NCI-H1436 treated with DMSO at 0.1 percent for 48 hours (cell line): ENCODE results near the gene HIP1R.
"Not testable (repeated sequence)": the region's sequence is repeated elsewhere in the genome, so short reads cannot be mapped to it uniquely, and the experiment has no call there.

ENCODE experiments used
- DNase-seq: peaks from one replicate; lab custom pipeline; 2025; lab: John Stamatoyannopoulos, UW

HIP1R gene

DNA sequence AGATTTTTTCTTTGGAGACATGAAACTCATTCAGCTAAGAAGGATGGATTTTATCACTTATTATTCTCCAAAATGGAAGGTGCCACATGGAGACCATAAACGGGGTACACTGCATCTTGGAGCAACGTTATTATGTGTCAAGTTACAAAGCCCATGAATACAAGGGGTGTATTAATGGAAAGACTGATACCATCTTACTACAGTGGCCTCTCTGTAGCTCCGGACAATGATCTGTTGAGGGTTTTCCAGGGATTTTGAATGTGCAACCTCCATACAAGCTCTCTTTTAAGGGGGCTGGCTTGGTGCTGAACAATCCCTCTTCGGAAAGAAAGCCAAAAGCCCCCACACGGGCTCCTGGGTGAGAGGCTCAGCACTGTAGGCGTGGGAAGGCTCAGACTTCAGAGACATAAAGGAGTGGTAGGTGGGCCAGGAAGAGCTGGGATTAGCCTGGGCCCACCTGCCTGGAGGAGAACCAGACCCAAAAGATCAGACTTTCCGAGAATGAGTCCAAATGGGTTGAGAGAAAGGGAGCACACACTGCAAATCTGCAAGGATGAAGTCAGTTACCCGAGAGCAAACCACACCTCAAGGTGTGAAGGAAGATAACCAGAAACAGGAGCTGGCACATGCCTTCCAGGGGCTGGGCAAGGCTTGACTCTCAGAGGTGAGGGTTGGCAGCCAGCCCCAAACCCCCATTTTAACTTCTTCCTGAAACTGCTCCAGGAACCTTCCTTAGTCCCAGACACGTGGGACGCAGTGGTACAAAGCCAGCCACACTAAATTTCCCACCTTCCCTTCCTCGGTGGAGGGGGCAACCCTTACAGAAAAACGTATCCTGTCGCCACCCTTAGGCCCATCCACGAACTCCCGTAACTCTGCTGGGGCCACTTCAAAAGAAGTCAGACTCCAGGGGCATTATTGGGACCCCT is 59.2 kb downstream of the HIP1R start:
- no peak for DNase-seq

GRCh38 chr12:122895320-122895703 is 60.1 kb downstream of the HIP1R start:
- DNase-seq, result no peak

DNA sequence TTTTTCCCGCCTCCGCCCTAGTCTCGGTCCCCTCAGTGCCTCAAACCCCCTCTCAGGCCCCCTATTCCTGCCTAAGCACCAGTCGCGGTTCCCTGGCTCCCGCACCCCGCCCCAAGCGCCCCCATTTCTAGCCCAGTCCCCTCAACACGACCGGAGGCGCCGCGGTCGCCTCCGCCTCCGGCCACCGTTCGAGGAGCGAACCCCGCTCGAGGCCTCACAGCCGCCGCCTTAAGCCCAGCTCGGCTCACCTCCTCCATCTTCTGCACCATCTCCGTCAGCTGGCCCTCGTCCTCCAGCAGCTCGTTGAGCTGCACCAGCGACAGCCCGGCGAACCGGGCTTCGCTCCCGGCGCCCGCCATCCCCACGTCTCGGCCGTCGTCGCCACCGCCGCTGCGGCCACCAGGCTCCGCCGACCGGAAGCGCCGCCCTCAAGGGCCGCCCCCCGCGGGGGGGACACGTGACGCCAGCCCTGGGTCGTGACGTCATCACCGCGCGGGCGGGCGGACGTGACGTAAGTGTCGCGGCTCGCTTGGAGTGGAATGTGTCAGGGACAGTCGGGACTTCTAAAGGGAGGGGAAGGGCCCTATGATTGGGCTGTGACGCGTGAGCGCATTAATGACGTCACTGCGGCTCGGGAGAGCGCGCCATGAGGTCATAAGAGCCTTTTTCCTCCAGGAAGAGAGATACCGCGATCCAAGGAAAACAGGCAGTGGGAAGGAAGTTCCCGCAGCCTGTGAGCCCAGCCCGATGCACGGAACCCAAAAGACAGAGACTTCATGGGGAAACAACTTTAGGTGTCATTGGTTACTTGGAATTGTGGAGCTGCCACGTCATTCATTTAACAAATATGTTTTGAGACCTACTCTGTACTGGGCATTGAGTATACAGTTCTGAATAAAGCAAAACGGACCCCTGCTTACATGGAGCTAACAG is 60.7 kb downstream of the HIP1R start, which contains the start of gene VPS37B:
TSS of gene VPS37B (minus strand) at position 421 of the 933 bp plus-strand sequence. CDS start at position 359, 62 bp downstream.
- no peak for DNase-seq

DNA sequence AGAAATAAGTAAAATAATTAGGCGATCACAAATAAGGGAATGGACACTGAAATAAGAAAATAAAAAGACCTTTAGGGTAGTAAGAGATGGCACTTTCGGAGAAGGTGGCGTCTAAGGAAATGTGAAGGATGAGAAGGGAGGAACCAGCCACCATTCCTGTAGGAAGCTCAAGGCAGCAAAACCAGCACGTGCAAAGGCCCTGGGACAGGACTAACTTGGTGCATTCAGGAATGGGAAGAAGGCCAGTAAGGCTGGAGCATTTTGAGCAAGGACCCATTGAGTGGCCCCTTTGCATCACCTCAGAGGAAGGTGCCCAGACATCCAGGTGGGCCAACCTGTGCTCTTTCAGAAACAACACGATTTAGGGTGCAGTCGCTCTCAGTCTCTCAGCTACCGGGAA is 61.4 kb downstream of the HIP1R start:
- DNase-seq, result no peak

GRCh38 chr12:122899887-122900286 is 64.6 kb downstream of the HIP1R start:
- DNase-seq, result no peak

GRCh38 chr12:122902854-122903692 is 67.8 kb downstream of the HIP1R start:
- DNase-seq, result no peak

- DNase-seq, result no peak
These were observed 68.4 kb downstream of the HIP1R start for GRCh38 chr12:122903693-122904034.

DNA sequence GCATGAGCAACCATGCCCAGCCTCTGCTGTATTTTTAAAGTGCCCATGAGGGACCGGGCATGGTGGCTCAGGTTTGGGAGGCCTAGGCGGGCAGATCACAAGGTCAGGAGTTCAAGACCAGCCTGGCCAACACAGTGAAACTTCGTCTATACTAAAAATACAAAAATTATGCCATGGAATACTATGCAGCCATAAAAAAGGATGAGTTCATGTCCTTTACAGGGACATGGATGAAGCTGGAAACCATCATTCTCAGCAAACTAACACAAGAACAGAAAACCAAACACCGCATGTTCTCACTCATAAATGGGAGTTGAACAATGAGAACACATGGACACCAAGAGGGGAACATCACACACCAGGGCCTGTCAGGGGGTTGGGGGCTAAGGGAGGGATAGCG is 70.0 kb downstream of the HIP1R start:
- not testable (repeated sequence) for DNase-seq

GRCh38 chr12:122908915-122909314 is 73.7 kb downstream of the HIP1R start:
- no peak for DNase-seq

- DNase-seq, result no peak
These were observed 74.4 kb downstream of the HIP1R start for GRCh38 chr12:122909442-122910288.
